K562 (cell line): ENCODE results near the gene TGM5. TPM values are rescaled to one million over a fixed set of nuclear protein-coding genes. Genes with fewer than 3 reads are reported as not detected.

Experiments
- ELK1 ChIP-seq: sonication (generic); formaldehyde crosslinking; IDR thresholded peaks from 2 replicates; pipeline ENCODE4 v1.8.1; 2022; ENCODE audit warnings: missing genetic modification reagents
- LEF1 ChIP-seq: fragments of 450-650 bp; IDR thresholded peaks from 2 replicates; pipeline ENCODE4 v1.6.1; 2016; ENCODE audit warnings: mild to moderate bottlenecking
- STAT6 ChIP-seq: sonication (generic); formaldehyde crosslinking; IDR thresholded peaks from 2 replicates; pipeline ENCODE4 v1.8.1; 2023; ENCODE audit warnings: mild to moderate bottlenecking, missing genetic modification reagents
- ZBTB11 ChIP-seq, 3 experiments: fragments of 200-800 bp in 1 of 3; fragments of 250-450 bp in 1 of 3; fragments of 450-650 bp in 1 of 3; sonication (Bioruptor Pico) in 1 of 3; sonication (Bioruptor generic) in 1 of 3; formaldehyde crosslinking in 1 of 3; IDR thresholded peaks; 2 replicates each; pipeline versions ENCODE4 v1.6.1 to v1.8.0; 2016 to 2022; ENCODE audit warnings: mild to moderate bottlenecking in 2 of 3, missing genetic modification characterization in 2 of 3, missing compliant biosample characterization in 1 of 3, moderate library complexity in 1 of 3
- polyA plus RNA-seq, 8 experiments: library from polyadenylated mRNA; depleted of rRNA in 4 of 8; stranded (reverse) in 5 of 8; unstranded in 3 of 8; fragments of >200 nt; fragmentation: Nextera tagmentation in 2 of 8; fragmentation: Illumina TruSeq in 1 of 8; extraction: Ambion mirVana in 2 of 8; extraction: Trizol in 1 of 8; gene quantifications; 2 replicates each; pipeline versions ENCODE4 v1.2.1 to v1.2.3, GENCODE V29; 2011 to 2014; ENCODE audit warnings: inconsistent platforms in 1 of 8, missing spikeins in 1 of 8
- total RNA-seq, 7 experiments: library from RNA; depleted of rRNA in 6 of 7; stranded (reverse); fragments of >200 nt in 6 of 7; fragmentation: Illumina TruSeq in 2 of 7; extraction: Trizol in 2 of 7; gene quantifications; 2 replicates each; pipeline versions ENCODE4 v1.2.1 to v1.2.3, GENCODE V29; 2011 to 2021; ENCODE audit warnings: low replicate concordance in 1 of 7

Gene TGM5
- total and polyA plus RNA-seq, 9 of the 15 experiments (the other 6 are each of a cell fraction or from before 2014, with no cell fraction given): 0.03 to 0.10 (median 0.07) TPM; not detected in 6

- no peak for TF ChIP-seq ZBTB11 (CRISPR knock-in tag; IDR thresholded peaks at IDR 0.05)
- TF ChIP-seq ELK1 (CRISPR knock-in tag): no peak
- TF ChIP-seq STAT6 (CRISPR knock-in tag): no peak
- TF ChIP-seq LEF1: no peak
These were observed 25.6 kb downstream of the TGM5 start (continued) for GRCh38 chr15:43241100-43241499.
